ENCODE data around the gene SHROOM3. TPM values are rescaled to one million over a fixed set of nuclear protein-coding genes. Genes with fewer than 3 reads are reported as not detected.

The SHROOM3 gene
- polyA plus RNA-seq, 2 of the 4 experiments (the other 2 are of a cell fraction), result 2.8 to 5.1 TPM

DNA sequence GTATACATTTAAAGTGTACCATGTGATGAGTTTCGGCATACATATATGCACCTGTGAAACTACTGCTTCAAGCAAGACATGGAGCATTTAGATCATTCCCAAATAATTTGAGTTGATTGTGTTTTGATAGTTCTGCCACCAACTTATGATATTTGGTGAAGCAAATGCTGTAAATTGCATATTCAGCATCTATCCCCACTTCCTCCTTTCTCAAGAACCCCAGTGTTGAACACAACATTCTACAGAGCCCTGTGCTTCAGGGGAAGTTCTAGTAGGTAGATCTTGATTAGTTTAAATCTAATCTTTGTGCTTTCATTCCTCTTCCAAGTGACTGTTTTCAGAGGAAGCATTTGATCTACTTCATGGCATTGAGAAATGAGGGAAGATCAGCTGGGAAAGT lies 5.4 kb upstream of the SHROOM3 start:
- DNase-seq (ENCODE audit: low read depth in 1 of 2, low spot score in 1 of 2) (no peak), ATAC-seq (no peak), FAIRE-seq (no peak)
- Histone ChIP-seq H3K4me3 (no peak overlapping the region), H3K27ac (no peak overlapping the region), H3K4me1 (no peaks in the 10 kb centered on the region), H3K4me2 (no peak overlapping the region), H3K9me3 (no peaks in the 10 kb centered on the region)
- POLR2A ChIA-PET, result no interaction called here
- CTCF ChIA-PET, result interaction anchor here (1.5 to 7.8 kb wide), 4 partner anchors 11 to 929 kb away, joined by 4 to 76 read pairs (median 10); no protein-coding TSS in a partner anchor
- WGBS (ENCODE audit: missing lambda C conversion rate), result 96% methylated on average over 1 of the region's 1 CpG
- TF ChIP-seq JUNB (IDR thresholded peaks at IDR 0.05) (no peak), MAFK (IDR thresholded peaks at IDR 0.05; ENCODE audit: partially characterized antibody) (peak; percentile 27), HDAC2 (IDR thresholded peaks at IDR 0.05) (no peak), CBX8 (IDR thresholded peaks at IDR 0.05) (no peak), POLR2AphosphoS2 (conservative IDR thresholded peaks at IDR 0.05; ENCODE audit: low read length) (no peak), RCOR1 (IDR thresholded peaks at IDR 0.05; ENCODE audit: low read depth, low read length) (no peak)

DNA sequence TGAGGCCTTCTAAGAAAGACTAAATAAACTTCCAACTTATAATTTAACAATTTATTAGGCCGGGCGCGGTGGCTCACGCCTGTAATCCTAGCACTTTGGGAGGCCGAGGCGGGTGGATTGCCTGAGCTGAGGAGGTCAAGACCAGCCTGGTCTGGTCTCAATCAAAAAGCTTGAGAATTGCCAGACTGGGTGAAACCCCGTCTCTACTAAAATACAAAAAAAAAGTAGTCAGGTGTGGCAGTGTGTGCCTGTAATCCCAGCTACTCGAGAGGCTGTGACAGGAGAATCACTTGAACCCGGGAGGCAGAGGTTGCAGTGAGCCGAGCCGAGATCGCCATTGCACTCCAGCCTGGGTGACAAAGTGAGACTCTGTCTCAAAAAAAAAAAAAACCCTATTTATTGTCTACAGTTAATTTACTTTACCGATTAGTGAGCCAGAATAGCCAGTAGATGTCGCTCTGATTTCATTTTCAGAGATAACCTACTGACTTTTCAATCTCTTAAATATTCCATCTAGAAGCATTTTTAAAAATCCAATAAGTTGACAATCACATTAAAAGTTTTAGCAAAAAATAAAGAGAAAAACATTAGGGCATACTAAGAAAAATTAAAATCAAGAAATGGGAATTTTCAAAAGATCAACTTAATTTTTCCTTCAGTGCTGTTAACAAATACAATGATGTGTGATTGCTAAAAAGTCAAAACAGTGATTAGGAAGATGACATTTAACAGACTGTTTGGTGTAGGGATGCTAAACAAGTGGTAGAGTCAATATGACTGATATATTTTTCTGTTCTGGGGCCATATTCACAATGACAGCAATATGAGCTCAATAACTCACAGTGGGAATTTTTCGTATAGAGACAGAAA lies 4.3 kb upstream of the SHROOM3 start:
- H3K27ac ChIP-seq, result no peak overlapping the region
- H3K4me2 ChIP-seq, result peak overlapping the region; percentile 51; the same call in 2 of the 3 replicates
- CTCF ChIA-PET, result interaction anchor here (0.6 to 7.8 kb wide), 16 partner anchors 9 to 1065 kb away, joined by 3 to 76 read pairs (median 4); partner anchors contain the start of gene CCDC158
- H3K4me1 ChIP-seq, result no peaks in the 10 kb centered on the region
- H3K9me3 ChIP-seq, result no peaks in the 10 kb centered on the region
- no peak overlapping the region for H3K4me3 ChIP-seq
- WGBS (ENCODE audit: missing lambda C conversion rate), result 34% methylated on average over 15 of the region's 15 CpGs
- ATAC-seq, result peak in 1 of 2 experiments; percentile 65; a peak in 3 of 6 replicates
- peak; percentile 33 to 36 for DNase-seq (ENCODE audit: low read depth in 1 of 2, low spot score in 1 of 2)
- peak; percentile 58; the same call in 2 of the 3 replicates for TF ChIP-seq SMC3 (IDR thresholded peaks at IDR 0.05)
- TF ChIP-seq, protein P1, sequence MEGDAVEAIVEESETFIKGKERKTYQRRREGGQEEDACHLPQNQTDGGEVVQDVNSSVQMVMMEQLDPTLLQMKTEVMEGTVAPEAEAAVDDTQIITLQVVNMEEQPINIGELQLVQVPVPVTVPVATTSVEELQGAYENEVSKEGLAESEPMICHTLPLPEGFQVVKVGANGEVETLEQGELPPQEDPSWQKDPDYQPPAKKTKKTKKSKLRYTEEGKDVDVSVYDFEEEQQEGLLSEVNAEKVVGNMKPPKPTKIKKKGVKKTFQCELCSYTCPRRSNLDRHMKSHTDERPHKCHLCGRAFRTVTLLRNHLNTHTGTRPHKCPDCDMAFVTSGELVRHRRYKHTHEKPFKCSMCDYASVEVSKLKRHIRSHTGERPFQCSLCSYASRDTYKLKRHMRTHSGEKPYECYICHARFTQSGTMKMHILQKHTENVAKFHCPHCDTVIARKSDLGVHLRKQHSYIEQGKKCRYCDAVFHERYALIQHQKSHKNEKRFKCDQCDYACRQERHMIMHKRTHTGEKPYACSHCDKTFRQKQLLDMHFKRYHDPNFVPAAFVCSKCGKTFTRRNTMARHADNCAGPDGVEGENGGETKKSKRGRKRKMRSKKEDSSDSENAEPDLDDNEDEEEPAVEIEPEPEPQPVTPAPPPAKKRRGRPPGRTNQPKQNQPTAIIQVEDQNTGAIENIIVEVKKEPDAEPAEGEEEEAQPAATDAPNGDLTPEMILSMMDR (IDR thresholded peaks at IDR 0.05), result peak; percentile 72
- TF ChIP-seq FOSB (CRISPR knock-in tag; IDR thresholded peaks at IDR 0.05), result no peak
- no peak for TF ChIP-seq TFCP2L1 (CRISPR knock-in tag; IDR thresholded peaks at IDR 0.05)
- peak; percentile 74 to 77 for TF ChIP-seq RAD21 (conservative IDR thresholded peaks at IDR 0.05 in 1 of 2, IDR thresholded peaks at IDR 0.05 in 1 of 2)
- no peak for TF ChIP-seq NR3C1 (IDR thresholded peaks at IDR 0.05)
- no peak for TF ChIP-seq CBX8 (IDR thresholded peaks at IDR 0.05)
- FAIRE-seq, result peak; percentile 59
- POLR2A ChIA-PET, result no interaction called here

DNA sequence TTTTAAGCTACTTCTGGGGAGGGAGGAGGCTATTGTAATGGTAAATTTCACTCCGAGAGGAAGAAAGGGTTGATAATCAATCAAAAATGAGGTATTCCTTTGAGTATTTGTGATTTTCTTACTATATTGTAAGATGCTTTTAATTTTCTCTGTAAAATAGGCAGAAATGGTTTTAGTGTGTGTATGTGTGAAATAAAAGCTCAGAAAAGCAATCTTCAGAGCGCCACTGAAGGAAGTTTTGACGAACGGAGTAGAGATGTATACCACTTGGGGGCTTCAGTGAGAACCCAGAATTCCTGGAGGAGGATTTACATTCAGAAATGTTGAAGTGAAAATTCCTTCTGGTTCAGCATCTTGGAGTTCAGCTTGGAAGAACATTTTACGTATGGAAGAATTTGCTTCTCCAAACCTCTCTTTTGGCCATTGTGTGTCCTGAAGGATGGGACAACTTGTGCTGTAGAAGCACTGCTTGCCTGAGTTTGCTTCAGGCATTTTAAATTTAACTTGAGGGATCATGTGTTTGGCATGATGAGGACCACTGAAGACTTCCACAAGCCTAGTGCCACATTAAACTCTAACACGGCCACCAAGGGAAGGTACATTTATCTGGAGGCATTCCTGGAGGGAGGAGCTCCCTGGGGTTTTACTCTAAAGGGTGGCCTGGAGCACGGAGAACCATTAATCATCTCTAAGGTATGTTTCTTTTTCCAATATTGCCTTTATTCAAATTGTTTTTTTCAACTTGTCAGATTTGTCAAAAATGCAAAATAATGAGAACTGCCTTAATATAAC lies 695 bp downstream of the SHROOM3 start:
- ATAC-seq (no peak), DNase-seq (ENCODE audit: low read depth in 1 of 2, low spot score in 1 of 2) (no peak), FAIRE-seq (no peak)
- Histone ChIP-seq H3K4me1 (no peaks in the 10 kb centered on the region), H3K4me2 (no peak overlapping the region), H3K9me3 (no peaks in the 10 kb centered on the region), H3K27ac (no peak overlapping the region), H3K4me3 (no peak overlapping the region)
- CTCF ChIA-PET, result interaction anchor here (2.0 kb wide), 1 partner anchor 69 kb away, joined by 10 read pairs; no protein-coding TSS in a partner anchor
- POLR2A ChIA-PET, result no interaction called here
- WGBS (ENCODE audit: missing lambda C conversion rate), result 79% methylated on average over 7 of the region's 7 CpGs
- TF ChIP-seq RAD21 (conservative IDR thresholded peaks at IDR 0.05 in 1 of 2, IDR thresholded peaks at IDR 0.05 in 1 of 2), result no peak
- TF ChIP-seq MYC (IDR thresholded peaks at IDR 0.05; ENCODE audit: borderline replicate concordance, low read length), result no peak
- TF ChIP-seq HEYL (CRISPR knock-in tag; IDR thresholded peaks at IDR 0.05), result no peak
- TF ChIP-seq NR3C1 (IDR thresholded peaks at IDR 0.05), result no peak
- no peak for TF ChIP-seq ZFP36 (IDR thresholded peaks at IDR 0.05; ENCODE audit: borderline replicate concordance, partially characterized antibody)
- no peak for TF ChIP-seq NFE2L2 (conservative IDR thresholded peaks at IDR 0.05; ENCODE audit: low read length)
- TF ChIP-seq, protein P2, sequence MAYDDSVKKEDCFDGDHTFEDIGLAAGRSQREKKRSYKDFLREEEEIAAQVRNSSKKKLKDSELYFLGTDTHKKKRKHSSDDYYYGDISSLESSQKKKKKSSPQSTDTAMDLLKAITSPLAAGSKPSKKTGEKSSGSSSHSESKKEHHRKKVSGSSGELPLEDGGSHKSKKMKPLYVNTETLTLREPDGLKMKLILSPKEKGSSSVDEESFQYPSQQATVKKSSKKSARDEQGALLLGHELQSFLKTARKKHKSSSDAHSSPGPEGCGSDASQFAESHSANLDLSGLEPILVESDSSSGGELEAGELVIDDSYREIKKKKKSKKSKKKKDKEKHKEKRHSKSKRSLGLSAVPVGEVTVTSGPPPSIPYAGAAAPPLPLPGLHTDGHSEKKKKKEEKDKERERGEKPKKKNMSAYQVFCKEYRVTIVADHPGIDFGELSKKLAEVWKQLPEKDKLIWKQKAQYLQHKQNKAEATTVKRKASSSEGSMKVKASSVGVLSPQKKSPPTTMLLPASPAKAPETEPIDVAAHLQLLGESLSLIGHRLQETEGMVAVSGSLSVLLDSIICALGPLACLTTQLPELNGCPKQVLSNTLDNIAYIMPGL (CRISPR knock-in tag; IDR thresholded peaks at IDR 0.05; ENCODE audit: borderline replicate concordance), result no peak
- TF ChIP-seq, protein P3, sequence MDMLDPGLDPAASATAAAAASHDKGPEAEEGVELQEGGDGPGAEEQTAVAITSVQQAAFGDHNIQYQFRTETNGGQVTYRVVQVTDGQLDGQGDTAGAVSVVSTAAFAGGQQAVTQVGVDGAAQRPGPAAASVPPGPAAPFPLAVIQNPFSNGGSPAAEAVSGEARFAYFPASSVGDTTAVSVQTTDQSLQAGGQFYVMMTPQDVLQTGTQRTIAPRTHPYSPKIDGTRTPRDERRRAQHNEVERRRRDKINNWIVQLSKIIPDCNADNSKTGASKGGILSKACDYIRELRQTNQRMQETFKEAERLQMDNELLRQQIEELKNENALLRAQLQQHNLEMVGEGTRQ (IDR thresholded peaks at IDR 0.05), result no peak
- no peak for TF ChIP-seq EHMT2 (IDR thresholded peaks at IDR 0.05; ENCODE audit: low read depth)
- TF ChIP-seq RNF2 (IDR thresholded peaks at IDR 0.05; ENCODE audit: borderline replicate concordance, low read depth), result no peak
- TF ChIP-seq, protein P4, sequence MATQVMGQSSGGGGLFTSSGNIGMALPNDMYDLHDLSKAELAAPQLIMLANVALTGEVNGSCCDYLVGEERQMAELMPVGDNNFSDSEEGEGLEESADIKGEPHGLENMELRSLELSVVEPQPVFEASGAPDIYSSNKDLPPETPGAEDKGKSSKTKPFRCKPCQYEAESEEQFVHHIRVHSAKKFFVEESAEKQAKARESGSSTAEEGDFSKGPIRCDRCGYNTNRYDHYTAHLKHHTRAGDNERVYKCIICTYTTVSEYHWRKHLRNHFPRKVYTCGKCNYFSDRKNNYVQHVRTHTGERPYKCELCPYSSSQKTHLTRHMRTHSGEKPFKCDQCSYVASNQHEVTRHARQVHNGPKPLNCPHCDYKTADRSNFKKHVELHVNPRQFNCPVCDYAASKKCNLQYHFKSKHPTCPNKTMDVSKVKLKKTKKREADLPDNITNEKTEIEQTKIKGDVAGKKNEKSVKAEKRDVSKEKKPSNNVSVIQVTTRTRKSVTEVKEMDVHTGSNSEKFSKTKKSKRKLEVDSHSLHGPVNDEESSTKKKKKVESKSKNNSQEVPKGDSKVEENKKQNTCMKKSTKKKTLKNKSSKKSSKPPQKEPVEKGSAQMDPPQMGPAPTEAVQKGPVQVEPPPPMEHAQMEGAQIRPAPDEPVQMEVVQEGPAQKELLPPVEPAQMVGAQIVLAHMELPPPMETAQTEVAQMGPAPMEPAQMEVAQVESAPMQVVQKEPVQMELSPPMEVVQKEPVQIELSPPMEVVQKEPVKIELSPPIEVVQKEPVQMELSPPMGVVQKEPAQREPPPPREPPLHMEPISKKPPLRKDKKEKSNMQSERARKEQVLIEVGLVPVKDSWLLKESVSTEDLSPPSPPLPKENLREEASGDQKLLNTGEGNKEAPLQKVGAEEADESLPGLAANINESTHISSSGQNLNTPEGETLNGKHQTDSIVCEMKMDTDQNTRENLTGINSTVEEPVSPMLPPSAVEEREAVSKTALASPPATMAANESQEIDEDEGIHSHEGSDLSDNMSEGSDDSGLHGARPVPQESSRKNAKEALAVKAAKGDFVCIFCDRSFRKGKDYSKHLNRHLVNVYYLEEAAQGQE (IDR thresholded peaks at IDR 0.05), result no peak
- TF ChIP-seq TFCP2L1 (CRISPR knock-in tag; IDR thresholded peaks at IDR 0.05), result no peak
- no peak for TF ChIP-seq EHF (CRISPR knock-in tag; IDR thresholded peaks at IDR 0.05)
